OCI-LY3 (cell line): Measurements from ENCODE around the gene GRIP2.

Experiments used
- H2AFZ ChIP-seq: fragments of 200-600, 300-600 bp; shearing (Covaris generic); 2 replicates; pipeline ENCODE4 v1.6.0; 2014; ENCODE audit warnings: antibody characterized with exemption, low read depth, low read length
- H3K27ac ChIP-seq: fragments of 200-600, 300-600 bp; sonication (generic); 2 replicates; pipeline ENCODE4 v1.5.1; 2014; ENCODE audit warnings: mild to moderate bottlenecking, low read length, moderate library complexity, mixed read lengths
- H3K27me3 ChIP-seq: fragments of 200-600, 300-600 bp; sonication (generic); 2 replicates; pipeline ENCODE4 v1.6.1; 2014; ENCODE audit warnings: low read depth, low read length, mixed read lengths
- H3K36me3 ChIP-seq: fragments of 200-600, 300-600 bp; sonication (generic); replicated peaks from 2 replicates; pipeline ENCODE3; 2014; ENCODE audit warnings: low read depth, low read length, mixed read lengths
- H3K4me1 ChIP-seq: fragments of 300-600, 200-600 bp; sonication (generic); 2 replicates; pipeline ENCODE4 v1.6.1; 2014; ENCODE audit warnings: low read length, mixed read lengths
- H3K4me2 ChIP-seq: fragments of 200-600, 300-600 bp; sonication (generic); 2 replicates; pipeline ENCODE4 v1.6.1; 2014; ENCODE audit warnings: low read length, mixed read lengths
- H3K4me3 ChIP-seq: fragments of 300-600, 200-600 bp; sonication (generic); 2 replicates; pipeline ENCODE4 v1.5.1; 2014; ENCODE audit warnings: antibody characterized with exemption, mild to moderate bottlenecking, low read length, moderate library complexity
- H3K79me2 ChIP-seq: fragments of 300-600, 200-600 bp; shearing (Covaris generic); 2 replicates; pipeline ENCODE4 v1.6.1; 2014; ENCODE audit warnings: mild to moderate bottlenecking, low read length, mixed read lengths
- H3K9ac ChIP-seq: fragments of 300-600, 200-600 bp; shearing (Covaris generic); 2 replicates; pipeline ENCODE4 v1.6.0; 2014; ENCODE audit warnings: mild to moderate bottlenecking, low read length, moderate library complexity
- H3K9me3 ChIP-seq: fragments of 200-600, 300-600 bp; shearing (Covaris generic); 2 replicates; pipeline ENCODE4 v1.6.1; 2014; ENCODE audit warnings: low read length, mixed read lengths; ENCODE audit not compliant: insufficient read depth
- H4K20me1 ChIP-seq: fragments of 200-600, 300-600 bp; sonication (generic); 2 replicates; pipeline ENCODE4 v1.6.1; 2016; ENCODE audit warnings: low read length, mixed read lengths; ENCODE audit not compliant: insufficient read depth
- CTCF ChIP-seq: fragments of 200-600, 300-600 bp; sonication (generic); IDR thresholded peaks from 2 replicates; pipeline ENCODE4 v1.5.1; 2014; ENCODE audit warnings: antibody characterized with exemption, low read length, low read depth
- EZH2phosphoT487 ChIP-seq: fragments of 200-600 bp; shearing (Covaris generic); IDR thresholded peaks from 2 replicates; pipeline ENCODE4 v1.6.1; 2018; ENCODE audit warnings: antibody characterized with exemption, mixed run types, low read depth

GRIP2 gene

GRCh38 chr3:14539742-14540491, at the start of gene GRIP2:
TSS of gene GRIP2 (minus strand) at chr3:14540342. CDS start at chr3:14540308, 34 bp downstream.
- no peaks in the 10 kb centered on the region for H3K4me1 ChIP-seq
- H4K20me1 ChIP-seq: no peaks in the 10 kb centered on the region
- no peak for TF ChIP-seq CTCF
- no peak for TF ChIP-seq EZH2phosphoT487
- H3K9me3 ChIP-seq: no peaks in the 10 kb centered on the region
- H2AFZ ChIP-seq: no peak within 1 kb of the TSS
- no peak within 1 kb of the TSS for H3K4me3 ChIP-seq
- peaks cover 13% of the 10 kb centered on the region for H3K27me3 ChIP-seq
- H3K9ac ChIP-seq: no peak within 1 kb of the TSS
- H3K79me2 ChIP-seq: no peaks in the 10 kb centered on the region
- H3K4me2 ChIP-seq: no peak within 1 kb of the TSS
- no peaks in the 10 kb centered on the region for H3K36me3 ChIP-seq
- H3K27ac ChIP-seq: no peak within 1 kb of the TSS

- TF ChIP-seq CTCF: no peak
- TF ChIP-seq EZH2phosphoT487: no peak
- no peak overlapping the region for H3K4me2 ChIP-seq
Measured at GRCh38 chr3:14588425-14589112, 48.4 kb upstream of the GRIP2 start.

GRCh38 chr3:14587740-14588360, 47.7 kb upstream of the GRIP2 start:
- Histone ChIP-seq H3K4me1 (no peaks in the 10 kb centered on the region), H3K36me3 (no peaks in the 10 kb centered on the region), H3K9me3 (no peaks in the 10 kb centered on the region), H3K27ac (no peak overlapping the region), H4K20me1 (no peaks in the 10 kb centered on the region), H3K9ac (no peak overlapping the region), H3K4me2 (no peak overlapping the region), H3K79me2 (no peaks in the 10 kb centered on the region), H2AFZ (no peak overlapping the region), H3K27me3 (peaks cover 69% of the 10 kb centered on the region), H3K4me3 (no peak overlapping the region)
- TF ChIP-seq EZH2phosphoT487: no peak
- no peak for TF ChIP-seq CTCF

More at GRCh38 chr3:14588425-14589112, 48.4 kb upstream of the GRIP2 start:
- H3K36me3 ChIP-seq: no peaks in the 10 kb centered on the region
- no peaks in the 10 kb centered on the region for H3K79me2 ChIP-seq
- no peak overlapping the region for H3K4me3 ChIP-seq
- no peaks in the 10 kb centered on the region for H4K20me1 ChIP-seq
- peaks cover 66% of the 10 kb centered on the region for H3K27me3 ChIP-seq
- no peaks in the 10 kb centered on the region for H3K9me3 ChIP-seq
- H3K9ac ChIP-seq: no peak overlapping the region
- no peak overlapping the region for H2AFZ ChIP-seq
- H3K4me1 ChIP-seq: no peaks in the 10 kb centered on the region
- H3K27ac ChIP-seq: no peak overlapping the region

DNA sequence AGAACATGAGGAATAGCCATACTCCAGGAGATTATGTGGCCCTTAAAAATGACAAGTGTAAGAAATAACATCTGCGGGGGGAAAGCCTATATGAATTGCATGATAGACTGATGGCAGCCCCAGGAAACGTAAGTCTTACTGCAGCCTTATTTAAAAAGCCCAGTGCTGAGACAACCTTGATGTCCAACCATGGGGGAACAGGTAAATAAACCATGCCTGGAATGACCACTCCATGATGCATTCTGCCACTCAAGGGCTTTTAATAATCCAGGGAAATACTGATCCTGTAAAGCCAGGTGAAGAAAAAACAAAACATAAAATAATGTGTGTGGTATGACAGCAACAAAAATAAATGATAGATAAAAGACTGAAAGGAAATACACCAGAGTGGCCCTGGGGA, 46.5 kb upstream of the GRIP2 start:
- TF ChIP-seq EZH2phosphoT487: no peak
- no peak for TF ChIP-seq CTCF
- peaks cover 76% of the 10 kb centered on the region for H3K27me3 ChIP-seq
- no peaks in the 10 kb centered on the region for H3K79me2 ChIP-seq
- no peak overlapping the region for H3K9ac ChIP-seq
- H2AFZ ChIP-seq: no peak overlapping the region
- no peak overlapping the region for H3K4me3 ChIP-seq
- no peak overlapping the region for H3K4me2 ChIP-seq
- H3K36me3 ChIP-seq: no peaks in the 10 kb centered on the region
- no peaks in the 10 kb centered on the region for H3K9me3 ChIP-seq
- no peak overlapping the region for H3K27ac ChIP-seq
- H3K4me1 ChIP-seq: no peaks in the 10 kb centered on the region
- no peaks in the 10 kb centered on the region for H4K20me1 ChIP-seq
